Keratinocyte (primary cell): ENCODE results near the gene FGF19. TPM values are rescaled to one million over a fixed set of nuclear protein-coding genes. Genes with fewer than 3 reads are reported as not detected.

Experiments used
- DNase-seq: peaks from one replicate; pipeline ENCODE4 v3.0.0-alpha.2; 2011; ENCODE audit warnings: low read depth, missing footprints, low spot score
- FAIRE-seq: peaks from 2 replicates; lab custom pipeline; 2011; peaks lifted over from hg19 to GRCh38; lab: Jason Lieb, UNC
- H2AFZ ChIP-seq: 2 replicates; pipeline ENCODE4 v1.6.0; 2012; ENCODE audit warnings: low read length, control low read depth, inconsistent platforms; ENCODE audit not compliant: control insufficient read depth
- H3K27ac ChIP-seq: 2 replicates; pipeline ENCODE4 v1.5.1; 2011; ENCODE audit warnings: low read length; ENCODE audit not compliant: control insufficient read depth, insufficient read depth
- H3K27me3 ChIP-seq: 3 replicates; pipeline ENCODE4 v1.6.0; 2011; ENCODE audit warnings: low read length; ENCODE audit not compliant: control insufficient read depth, insufficient read depth; ENCODE audit errors: extremely low read depth
- H3K36me3 ChIP-seq, 2 experiments: 2 replicates in 1 of 2; 3 replicates in 1 of 2; pipeline ENCODE4 v1.5.1; 2011; ENCODE audit warnings: low read length in 2 of 2, mild to moderate bottlenecking in 1 of 2; ENCODE audit not compliant: control insufficient read depth in 2 of 2, insufficient read depth in 2 of 2; ENCODE audit errors: extremely low read depth in 1 of 2
- H3K4me1 ChIP-seq: 3 replicates; pipeline ENCODE4 v1.5.1; 2011; ENCODE audit warnings: low read length; ENCODE audit not compliant: control insufficient read depth, insufficient read depth; ENCODE audit errors: extremely low read depth
- H3K4me2 ChIP-seq: 3 replicates; pipeline ENCODE4 v1.6.0; 2011; ENCODE audit warnings: low read depth, low read length; ENCODE audit not compliant: control insufficient read depth, insufficient read depth; ENCODE audit errors: extremely low read depth
- H3K4me3 ChIP-seq, 3 experiments: fragments of 200-600 bp in 1 of 3; sonication (generic) in 1 of 3; 2 replicates in 2 of 3; 3 replicates in 1 of 3; pipeline ENCODE4 v1.5.1; 2011 to 2016; ENCODE audit warnings: low read length in 3 of 3, mild to moderate bottlenecking in 3 of 3, control low read depth in 2 of 3, inconsistent platforms in 1 of 3, low read depth in 1 of 3, mixed read lengths in 1 of 3, mixed run types in 1 of 3, moderate library complexity in 1 of 3; ENCODE audit not compliant: control insufficient read depth in 2 of 3, insufficient read depth in 2 of 3; ENCODE audit errors: extremely low read depth in 1 of 3
- H3K79me2 ChIP-seq: 2 replicates; pipeline ENCODE4 v1.6.0; 2012; ENCODE audit warnings: low read length; ENCODE audit not compliant: control insufficient read depth, insufficient read depth
- H3K9ac ChIP-seq: 3 replicates; pipeline ENCODE4 v1.6.0; 2011; ENCODE audit warnings: low read length; ENCODE audit not compliant: control insufficient read depth, insufficient read depth; ENCODE audit errors: extremely low read depth
- H3K9me1 ChIP-seq: 3 replicates; pipeline ENCODE4 v1.6.0; 2011; ENCODE audit warnings: low read length; ENCODE audit not compliant: control insufficient read depth, insufficient read depth; ENCODE audit errors: extremely low read depth
- H3K9me3 ChIP-seq: 2 replicates; pipeline ENCODE4 v1.5.1; 2012; ENCODE audit warnings: low read depth, low read length; ENCODE audit not compliant: control insufficient read depth
- H4K20me1 ChIP-seq: 3 replicates; pipeline ENCODE4 v1.6.0; 2011; ENCODE audit warnings: low read length; ENCODE audit not compliant: control insufficient read depth, insufficient read depth; ENCODE audit errors: extremely low read depth
- EZH2 ChIP-seq: IDR thresholded peaks from one replicate; pipeline ENCODE4 v1.6.1; 2012; ENCODE audit warnings: inconsistent platforms, mild to moderate bottlenecking, low read length, moderate library complexity
- dilution Hi-C: fragments of 300-500 bp; cut with MboI; formaldehyde crosslinking; loops from one replicate; pipeline ENCODE4 v1.7.0; 2020; ENCODE audit warnings: low sequenced_read_pairs; ENCODE audit not compliant: extremely low pct_ligation_motif_present
- polyA plus RNA-seq, 5 experiments: library from polyadenylated mRNA; depleted of rRNA in 3 of 5; stranded (reverse) in 3 of 5; stranded (forward) in 1 of 5; unstranded in 1 of 5; fragments of >200 nt; gene quantifications; 1 replicate in 1 of 5; 2 replicates in 3 of 5; 3 replicates in 1 of 5; pipeline versions ENCODE4 v1.2.1 to v1.2.3, GENCODE V29; 2011 to 2012; ENCODE audit warnings: missing spikeins in 2 of 5, low read depth in 1 of 5, low replicate concordance in 1 of 5
- TF ChIP-seq, protein P1 (sequence below), 3 experiments: IDR thresholded peaks in 1 of 3; conservative IDR thresholded peaks in 1 of 3; optimal IDR thresholded peaks in 1 of 3; 2 replicates in 2 of 3; 3 replicates in 1 of 3; pipeline versions ENCODE3 to v1.5.1; 2011; ENCODE audit warnings: low read length in 3 of 3, mild to moderate bottlenecking in 3 of 3, moderate library complexity in 2 of 3, control low read depth in 1 of 3, inconsistent platforms in 1 of 3; ENCODE audit not compliant: insufficient read depth in 2 of 3; ENCODE audit errors: extremely low read depth in 1 of 3

FGF19 gene
- polyA plus RNA-seq, 1 donor (not counting 4 experiments of a cell fraction or from before 2014, with no cell fraction given), result 0.08 TPM

GRCh38 chr11:69657456-69657910, 46.3 kb downstream of the FGF19 start:
- Histone ChIP-seq H4K20me1 (no peaks in the 10 kb centered on the region), H3K27me3 (no peaks in the 10 kb centered on the region), H3K4me1 (no peaks in the 10 kb centered on the region), H3K4me2 (no peak overlapping the region), H3K27ac (no peak overlapping the region), H3K4me3 (no peak overlapping the region), H3K79me2 (no peaks in the 10 kb centered on the region), H3K9me3 (no peaks in the 10 kb centered on the region), H3K9me1 (no peaks in the 10 kb centered on the region), H3K36me3 (peaks cover 3 to 5% of the 10 kb centered on the region in 2 experiments), H3K9ac (no peak overlapping the region), H2AFZ (no peak overlapping the region)
- FAIRE-seq (no peak), DNase-seq (no peak)
- TF ChIP-seq, protein P1, sequence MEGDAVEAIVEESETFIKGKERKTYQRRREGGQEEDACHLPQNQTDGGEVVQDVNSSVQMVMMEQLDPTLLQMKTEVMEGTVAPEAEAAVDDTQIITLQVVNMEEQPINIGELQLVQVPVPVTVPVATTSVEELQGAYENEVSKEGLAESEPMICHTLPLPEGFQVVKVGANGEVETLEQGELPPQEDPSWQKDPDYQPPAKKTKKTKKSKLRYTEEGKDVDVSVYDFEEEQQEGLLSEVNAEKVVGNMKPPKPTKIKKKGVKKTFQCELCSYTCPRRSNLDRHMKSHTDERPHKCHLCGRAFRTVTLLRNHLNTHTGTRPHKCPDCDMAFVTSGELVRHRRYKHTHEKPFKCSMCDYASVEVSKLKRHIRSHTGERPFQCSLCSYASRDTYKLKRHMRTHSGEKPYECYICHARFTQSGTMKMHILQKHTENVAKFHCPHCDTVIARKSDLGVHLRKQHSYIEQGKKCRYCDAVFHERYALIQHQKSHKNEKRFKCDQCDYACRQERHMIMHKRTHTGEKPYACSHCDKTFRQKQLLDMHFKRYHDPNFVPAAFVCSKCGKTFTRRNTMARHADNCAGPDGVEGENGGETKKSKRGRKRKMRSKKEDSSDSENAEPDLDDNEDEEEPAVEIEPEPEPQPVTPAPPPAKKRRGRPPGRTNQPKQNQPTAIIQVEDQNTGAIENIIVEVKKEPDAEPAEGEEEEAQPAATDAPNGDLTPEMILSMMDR (optimal IDR thresholded peaks at IDR 0.05 in 1 of 3, IDR thresholded peaks at IDR 0.05 in 1 of 3, conservative IDR thresholded peaks at IDR 0.05 in 1 of 3; ENCODE audit: extremely low read depth in 1 of 3, insufficient read depth in 2 of 3, low read length in 3 of 3), result no peak
- TF ChIP-seq EZH2, result no peak
- dilution Hi-C loops, result no loop called here

GRCh38 chr11:69656536-69657455, 47.0 kb downstream of the FGF19 start:
- Histone ChIP-seq H3K4me1 (no peaks in the 10 kb centered on the region), H4K20me1 (no peaks in the 10 kb centered on the region), H3K4me3 (no peak overlapping the region), H3K9ac (no peak overlapping the region), H3K9me3 (no peaks in the 10 kb centered on the region), H3K79me2 (no peaks in the 10 kb centered on the region), H3K36me3 (peaks cover 7% of the 10 kb centered on the region in 2 experiments), H3K4me2 (no peak overlapping the region), H3K9me1 (no peaks in the 10 kb centered on the region), H3K27ac (no peak overlapping the region), H2AFZ (no peak overlapping the region), H3K27me3 (no peaks in the 10 kb centered on the region)
- FAIRE-seq, result no peak
- dilution Hi-C loops, result no loop called here
- TF ChIP-seq, protein P1 (optimal IDR thresholded peaks at IDR 0.05 in 1 of 3, IDR thresholded peaks at IDR 0.05 in 1 of 3, conservative IDR thresholded peaks at IDR 0.05 in 1 of 3; ENCODE audit: extremely low read depth in 1 of 3, insufficient read depth in 2 of 3, low read length in 3 of 3), result no peak
- TF ChIP-seq EZH2, result no peak
- no peak for DNase-seq
